Heart left ventricle (tissue), 13 donors: Measurements from ENCODE around the gene CKM.

Experiments used
- CTCF ChIP-seq, 12 donors: fragments of 200-600 bp; sonication (generic) in 4 of 12; IDR thresholded peaks; one replicate each; pipeline versions ENCODE4 v1.5.0 to v1.8.0; 2018 to 2022; ENCODE audit warnings: antibody characterized with exemption in 12 of 12, mild to moderate bottlenecking in 5 of 12
- POLR2A ChIP-seq, 2 donors: fragments of 450-650 bp; IDR thresholded peaks; one replicate each; pipeline ENCODE4 v1.6.1; 2017; ENCODE audit warnings: antibody characterized with exemption in 2 of 2, mild to moderate bottlenecking in 2 of 2, moderate library complexity in 2 of 2
- donor health status: ischemic (EF 13 %, LVEDD 7.1; RV severe dilation, severe dysfunction).
- donor health status: DM: no; HTN: yes; CAD: no.
- donor health status: DM: no; HTN: no; CAD: no.
- donor health status: ischemic (EF 25% LVEDD 6.9; RV normal size, moderate dysfunction).
- donor health status: ischemic (EF 25% LVEDD 5.7; RV mildly dilated, moderate dysfunction).
- donor health status: ischemic (EF 35%, LVEDD 5.7; RV mildly dilated, moderate dysfunction).
- donor health status: nonischemic (EF 11% LVEDD 7.7; RV severe dilation, severe dysfunction).
- donor health status: DM: yes; HTN: yes; CAD: no.
- donor health status: PGD.
- donor health status: ischemic (EF 29% LVEDD 5.4; RV normal size, mild dysfunction).
- donor health status: nonischemic (EF 23%, LVEDD 6.1; RV moderate dilation, normal function).

- TF ChIP-seq CTCF (IDR thresholded peaks at IDR 0.05) (no peak), POLR2A (IDR thresholded peaks at IDR 0.05) (peak in 1 of 2 donors; percentile 41)
Observed at GRCh38 chr19:45370410-45371204, 47.9 kb upstream of the CKM start, which contains the start of gene ERCC2.
